GM19372 (cell line): ENCODE results near the gene CHCT1.

Experiments used
- ATAC-seq: cut with Tn5 transposase; IDR thresholded peaks from one replicate; pipeline ENCODE4 v1.9.1; 2021; ENCODE audit warnings: mild to moderate bottlenecking, low read depth, moderate library complexity; ENCODE audit not compliant: unreplicated experiment

The CHCT1 gene

DNA sequence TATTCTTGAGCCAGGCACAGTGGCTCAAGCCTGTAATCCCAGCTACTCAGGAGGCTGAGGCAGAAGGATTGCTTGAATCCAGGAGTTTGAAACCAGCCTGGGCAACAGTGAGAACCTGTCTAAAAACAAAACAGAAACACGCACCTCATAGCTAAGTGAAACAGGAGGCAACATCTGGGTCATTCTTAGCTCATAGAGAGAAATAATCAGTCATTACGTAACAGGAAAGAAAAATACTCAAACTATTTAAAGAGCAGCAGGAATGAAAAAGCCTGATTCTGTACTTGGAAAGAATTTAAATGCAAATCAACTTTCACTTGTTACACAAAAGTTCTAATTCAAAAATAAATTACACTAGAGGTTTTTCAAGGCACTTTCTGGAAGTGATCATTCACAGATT lies 17.2 kb downstream of the CHCT1 start:
- ATAC-seq: no peak

DNA sequence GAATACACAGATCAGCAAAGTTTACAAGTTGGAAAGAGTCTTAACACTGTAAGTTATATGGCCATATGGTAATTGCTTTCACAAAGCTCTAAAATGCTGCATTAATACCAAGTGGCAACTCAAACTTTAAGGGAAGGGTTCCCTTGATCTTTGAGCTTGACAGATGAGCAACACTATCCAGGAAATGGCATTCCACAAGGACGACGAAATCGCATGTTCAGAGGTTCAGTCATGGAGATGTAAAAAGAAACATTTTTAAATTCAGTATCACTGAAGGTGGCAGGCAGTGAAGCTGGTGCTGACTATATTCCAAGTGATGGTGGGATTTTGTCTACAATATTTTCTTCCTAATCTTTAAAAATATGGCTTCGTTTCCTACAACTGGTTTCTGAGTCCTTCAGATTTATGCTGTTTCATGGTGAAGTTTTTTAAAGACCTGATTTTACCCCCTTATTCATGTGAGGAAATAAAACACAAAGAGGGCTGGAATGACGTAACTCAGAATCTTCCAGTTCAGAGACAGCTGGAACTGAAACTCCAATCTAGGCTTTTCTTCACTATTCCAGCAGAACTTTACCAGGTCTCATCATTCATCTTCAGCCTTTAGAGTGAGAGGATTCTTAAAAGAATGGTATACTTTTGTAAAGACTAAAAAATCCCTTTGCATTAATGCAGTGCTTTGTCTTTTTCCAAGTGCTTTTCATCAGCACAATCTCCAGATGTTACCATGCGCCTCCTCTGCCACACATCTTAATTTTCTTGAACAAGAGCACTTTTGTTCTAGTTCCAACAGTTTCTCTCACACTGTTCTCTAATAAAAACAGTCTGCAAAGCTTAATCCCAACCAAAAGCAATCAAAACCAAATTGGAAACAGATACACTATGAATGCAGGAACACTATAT lies 20.2 kb downstream of the CHCT1 start:
- no peak for ATAC-seq

DNA sequence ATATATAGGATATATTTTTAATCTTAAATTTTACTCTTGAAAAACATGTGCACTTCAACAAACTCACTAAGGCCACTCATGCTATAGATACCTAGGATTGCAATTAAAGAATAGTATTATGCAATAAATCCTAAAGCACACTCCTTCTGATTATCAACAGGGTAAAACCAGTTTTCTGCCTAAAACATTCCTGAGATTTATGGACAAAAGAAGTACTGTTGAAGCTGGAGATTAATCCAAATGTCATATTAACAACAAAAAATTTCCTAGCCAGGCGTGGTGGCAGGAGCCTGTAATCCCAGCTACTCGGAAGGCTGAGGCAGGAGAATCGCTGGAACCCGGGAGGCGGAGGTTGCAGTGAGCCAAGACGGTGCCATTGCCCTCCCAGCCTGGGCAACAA lies 21.4 kb downstream of the CHCT1 start:
- ATAC-seq: no peak

DNA sequence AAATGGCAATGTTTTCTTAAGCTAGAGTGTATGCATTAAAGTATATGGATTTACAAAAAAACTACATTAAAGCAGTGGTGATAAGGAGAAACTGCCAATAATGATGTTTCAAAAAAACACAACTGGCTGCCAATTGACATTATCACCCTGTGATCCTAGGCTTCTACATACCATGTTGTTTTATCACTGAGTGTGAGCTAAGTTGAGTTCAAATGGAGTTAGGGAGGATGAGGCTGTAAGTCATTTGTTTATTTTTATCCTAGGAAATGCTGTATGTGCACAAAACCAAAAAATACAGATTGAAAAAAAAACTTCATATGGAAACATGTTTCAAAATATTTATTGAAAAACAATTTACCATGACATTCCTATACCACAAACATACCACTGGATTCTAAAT lies 22.9 kb downstream of the CHCT1 start:
- ATAC-seq: no peak

DNA sequence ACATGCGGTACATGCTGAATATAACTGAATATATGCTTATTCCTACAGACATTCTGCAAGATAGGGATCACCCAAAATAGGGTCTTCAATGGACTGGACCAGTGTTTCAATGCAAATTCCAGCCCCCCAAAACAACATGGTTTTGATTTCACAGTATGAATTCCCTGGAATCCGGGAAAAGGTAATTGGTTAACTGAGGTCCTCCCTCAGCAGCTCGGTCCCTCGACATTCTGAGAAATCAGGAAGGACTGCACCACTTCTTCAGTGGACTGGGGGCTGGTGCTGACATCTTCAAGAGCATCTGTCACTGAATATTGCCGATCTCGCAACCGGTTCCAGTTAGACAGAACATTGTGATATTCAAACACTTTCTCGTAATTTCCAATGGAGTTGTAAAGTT lies 25.1 kb downstream of the CHCT1 start:
- no peak for ATAC-seq

DNA sequence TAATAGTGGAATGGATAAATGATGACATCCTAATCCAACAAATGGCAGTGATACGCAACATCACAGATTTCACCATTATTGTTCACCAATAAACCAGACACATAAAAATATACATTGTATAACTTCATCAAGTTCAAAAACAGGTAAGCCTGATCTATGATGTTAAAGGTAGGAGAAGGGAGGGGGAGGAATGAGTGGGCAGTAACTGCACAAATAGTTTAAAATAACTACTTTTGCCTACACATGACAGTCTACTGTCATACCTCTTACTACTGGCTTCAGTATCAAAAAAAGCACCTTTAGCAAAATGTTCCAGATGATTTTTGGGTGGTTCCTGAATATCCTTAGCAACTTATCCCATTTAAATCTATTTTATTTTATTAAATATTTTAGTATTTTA lies 28.8 kb downstream of the CHCT1 start:
- no peak for ATAC-seq

DNA sequence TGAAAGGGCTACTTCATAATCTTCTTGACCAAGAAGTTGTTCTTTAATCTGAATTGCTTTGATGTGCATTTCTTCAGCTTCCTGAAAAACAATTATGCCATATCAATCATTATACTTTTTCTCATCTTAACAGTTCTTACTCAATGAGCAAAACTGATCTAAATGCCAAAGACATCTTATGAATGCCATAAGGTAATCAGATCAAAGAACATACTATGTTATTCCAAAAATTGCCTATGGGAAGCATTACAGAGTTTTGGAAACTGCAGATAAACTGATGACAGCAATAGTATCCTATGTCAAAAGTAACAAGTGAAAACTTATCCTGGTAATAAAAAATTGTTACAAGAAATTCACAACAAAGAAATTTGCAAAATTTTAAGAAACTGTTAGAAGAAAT lies 29.7 kb downstream of the CHCT1 start:
- ATAC-seq: no peak

DNA sequence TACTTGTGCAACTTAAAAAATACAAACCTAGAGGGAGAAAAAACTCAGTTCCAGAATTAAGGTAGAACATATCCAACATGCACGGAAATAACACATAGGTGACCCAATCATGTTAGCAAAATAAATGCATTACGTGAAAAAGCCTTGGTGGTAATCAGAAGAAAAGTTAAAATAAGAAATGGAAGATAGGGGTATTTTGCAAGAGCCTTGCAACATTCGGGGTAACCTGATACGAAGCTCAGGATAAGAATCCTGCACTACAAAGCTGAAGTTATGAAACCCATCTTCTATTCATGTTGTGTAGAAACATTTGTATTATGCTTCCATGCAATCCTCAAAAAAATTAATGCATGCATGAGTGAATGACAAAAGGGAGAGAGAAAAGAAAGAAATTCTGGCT lies 33.1 kb downstream of the CHCT1 start:
- ATAC-seq: no peak

DNA sequence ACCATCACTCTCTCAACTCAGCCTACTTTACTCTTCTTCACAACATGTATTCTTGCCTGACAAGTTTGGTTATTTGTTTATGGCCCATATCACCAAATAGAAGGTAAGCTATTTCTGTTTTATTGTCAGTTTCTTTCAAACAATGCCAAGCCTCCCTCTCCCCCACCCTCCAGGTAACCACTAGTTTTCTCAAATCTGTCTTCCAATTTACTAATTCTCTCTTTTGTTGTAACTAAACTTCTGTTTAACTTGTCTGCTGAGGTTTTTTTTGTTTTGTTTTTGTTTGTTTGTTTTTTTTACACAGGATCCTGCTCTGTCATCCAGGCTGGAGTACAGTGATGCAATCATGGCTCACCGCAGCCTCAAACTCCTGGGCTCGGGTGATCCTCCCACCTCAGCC lies 34.9 kb downstream of the CHCT1 start:
- no peak for ATAC-seq

DNA sequence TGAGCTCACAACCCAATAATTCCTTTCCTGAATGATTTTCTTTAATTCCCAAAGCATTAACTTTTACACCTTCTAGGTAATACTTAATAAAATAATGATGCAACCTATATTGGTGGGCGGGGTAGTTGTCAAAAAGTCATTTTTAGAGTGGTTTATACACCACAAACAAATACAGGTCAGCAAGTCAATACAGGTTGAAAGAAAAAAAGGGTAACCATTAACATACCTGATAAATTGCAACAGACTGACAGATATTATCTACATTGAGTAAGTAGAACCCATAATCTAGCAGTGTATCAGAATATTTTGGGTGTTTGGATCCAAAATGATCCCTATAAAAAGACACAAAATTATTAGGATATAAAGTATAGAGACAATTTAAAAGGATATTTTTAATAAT lies 39.3 kb downstream of the CHCT1 start:
- ATAC-seq: no peak

DNA sequence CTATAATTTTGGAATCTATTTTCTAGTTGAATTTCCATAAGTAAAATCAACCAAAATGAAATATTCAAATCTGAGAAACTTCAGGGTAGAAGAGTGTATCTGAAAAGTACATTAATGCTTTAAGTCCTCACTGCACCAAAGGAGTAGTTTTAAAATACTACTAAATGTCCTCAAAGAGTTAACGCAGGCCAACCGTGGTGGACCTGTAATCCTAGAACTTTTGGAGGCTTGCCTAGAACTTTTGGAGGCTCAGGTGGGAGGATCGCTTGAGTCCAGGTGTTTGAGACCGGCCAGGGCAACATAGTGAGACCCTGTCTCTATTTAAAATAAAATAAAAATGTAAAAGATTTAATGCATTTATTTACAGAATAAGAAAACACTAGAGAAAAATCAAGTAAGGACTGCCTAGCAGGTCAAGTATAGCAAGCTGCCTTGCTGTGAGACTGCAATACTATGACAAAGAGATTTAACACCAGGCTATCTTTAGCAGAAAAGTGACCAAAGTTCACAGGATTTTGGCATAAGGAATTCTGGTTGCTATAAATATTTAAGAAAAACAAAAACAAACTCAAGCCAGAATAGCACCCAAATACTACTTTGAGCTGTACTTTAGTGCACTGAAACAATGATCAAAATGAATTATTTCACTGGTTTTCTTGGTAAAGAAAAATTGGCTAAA lies 41.0 kb downstream of the CHCT1 start:
- no peak for ATAC-seq

DNA sequence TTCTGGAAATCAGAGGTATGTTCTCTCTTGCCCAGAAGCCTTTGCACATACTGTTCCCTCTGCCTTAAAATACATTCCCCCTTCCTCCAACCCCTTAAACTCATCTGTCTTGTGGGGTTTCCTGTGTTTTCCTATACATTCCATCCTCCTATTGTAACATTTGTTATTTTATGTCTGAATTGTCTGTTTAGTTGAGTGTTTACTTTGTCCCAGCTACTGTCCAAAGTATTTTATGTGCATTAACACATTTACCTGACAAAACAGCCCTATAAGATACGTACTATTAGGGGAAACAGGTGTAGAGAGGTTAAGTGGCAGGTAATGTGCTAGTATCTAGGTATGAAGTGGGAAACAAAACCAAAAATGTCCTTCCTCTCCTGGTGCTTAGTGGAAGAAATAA lies 42.1 kb downstream of the CHCT1 start:
- no peak for ATAC-seq

DNA sequence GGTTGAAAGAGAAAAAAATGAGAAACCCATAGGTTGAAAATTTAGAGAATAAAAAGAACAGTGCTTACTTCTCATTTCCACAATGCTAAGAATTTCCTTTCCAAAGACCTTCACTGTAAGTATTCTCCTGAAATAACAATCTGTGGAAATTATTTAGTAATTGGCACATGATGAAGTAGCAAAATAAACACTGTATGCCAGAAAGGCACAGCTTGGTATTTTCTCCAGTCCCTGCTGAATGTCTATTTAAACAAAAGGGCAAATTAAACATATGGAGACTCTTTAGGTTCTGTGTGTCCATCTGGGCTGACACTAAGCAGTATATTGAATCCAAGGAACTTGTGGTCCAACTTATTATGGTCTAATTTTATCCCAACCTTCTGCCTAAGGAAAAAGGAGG lies 46.1 kb downstream of the CHCT1 start:
- ATAC-seq: no peak

DNA sequence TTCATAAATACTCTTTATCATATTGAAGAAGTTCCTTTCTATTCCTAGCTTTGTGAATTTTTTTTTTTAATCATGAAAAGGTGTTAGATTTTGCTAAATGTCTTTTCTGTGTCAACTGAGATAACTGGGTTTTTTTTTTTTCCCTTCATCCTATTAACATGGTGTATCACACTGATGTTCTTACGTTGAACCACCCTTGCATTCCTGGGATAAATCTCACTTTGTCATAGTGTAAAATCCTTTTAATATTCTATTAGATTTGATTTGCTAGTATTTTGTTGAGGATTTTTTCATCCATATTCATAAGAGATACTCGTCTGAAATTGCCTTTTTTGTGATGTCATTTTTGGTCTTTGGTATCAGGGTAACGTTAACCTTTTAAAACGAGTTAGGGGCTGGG lies 49.2 kb downstream of the CHCT1 start:
- ATAC-seq: no peak

DNA sequence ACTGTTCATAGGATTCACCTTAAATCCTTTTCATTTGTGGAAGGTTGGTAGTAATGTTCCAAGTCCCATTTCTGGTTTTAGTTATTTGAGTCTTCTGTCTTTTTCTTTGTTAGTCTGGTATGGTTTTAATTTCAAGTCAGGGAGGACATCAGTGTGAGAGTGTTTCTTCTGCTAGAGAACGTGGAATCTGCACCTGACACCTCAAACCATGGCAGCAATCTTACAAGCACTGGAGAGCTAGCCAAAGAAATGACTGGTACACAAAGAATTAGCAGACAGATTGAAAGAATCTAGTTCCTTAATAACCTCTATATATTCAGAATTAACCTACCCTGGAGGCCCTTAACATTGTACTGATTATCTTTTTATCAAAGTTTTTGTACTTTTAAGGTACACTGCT lies 50.2 kb downstream of the CHCT1 start:
- ATAC-seq: no peak

DNA sequence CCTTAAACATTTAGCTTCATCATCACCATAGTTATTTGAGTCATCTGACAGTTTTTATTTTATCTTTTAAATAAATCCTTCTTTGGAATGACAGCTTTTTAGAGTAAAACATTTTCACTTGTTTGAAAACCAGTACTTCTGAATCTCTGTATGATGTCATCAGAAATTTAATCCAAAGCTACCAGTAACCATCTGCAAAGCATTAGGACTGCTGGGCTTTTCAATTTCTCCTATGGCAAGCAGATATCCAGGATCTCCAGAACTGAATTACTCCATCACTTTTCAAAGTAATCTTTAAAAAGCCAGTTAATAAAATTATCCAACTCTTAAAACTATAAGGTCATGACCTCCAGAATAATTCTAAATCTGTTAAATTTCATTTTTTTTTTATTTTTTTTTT lies 51.5 kb downstream of the CHCT1 start:
- no peak for ATAC-seq
